ENCODE results near the gene ERMP1. TPM values are rescaled to one million over a fixed set of nuclear protein-coding genes. Genes with fewer than 3 reads are reported as not detected.

ERMP1 gene
- total and polyA plus RNA-seq, 2 of the 8 experiments (the other 6 are each of a cell fraction or from before 2014, with no cell fraction given), result 12.8 to 16.7 TPM

- no peak overlapping the region for H3K4me3 ChIP-seq (ENCODE audit: extremely low read depth in 1 of 4, insufficient read depth in 2 of 4, low read depth in 3 of 4, low read length in 4 of 4)
- H2AFZ ChIP-seq (ENCODE audit: low read length), result no peak overlapping the region
- peaks cover 2 to 28% (median 10%) of the 10 kb centered on the region in 4 experiments; a peak in 6 of 8 replicates for H3K36me3 ChIP-seq (ENCODE audit: control insufficient read depth in 2 of 4, insufficient read depth in 4 of 4, low read length in 3 of 4)
- H3K9me3 ChIP-seq (ENCODE audit: insufficient read depth in 2 of 2, low read depth in 1 of 2, low read length in 1 of 2), result peaks cover 11 to 12% of the 10 kb centered on the region in 2 experiments
- no peak overlapping the region for H2BK12ac ChIP-seq (ENCODE audit: low read depth, low read length)
- no peak overlapping the region for H3K56ac ChIP-seq (replicated peaks; ENCODE audit: insufficient read length, low read depth, low read length)
- H4K8ac ChIP-seq (ENCODE audit: extremely low read depth, insufficient read depth, low read length), result no peak overlapping the region
- no peaks in the 10 kb centered on the region for H4K20me1 ChIP-seq (replicated peaks in 1 of 2; ENCODE audit: control insufficient read depth in 1 of 2, insufficient read depth in 2 of 2, low read length in 2 of 2)
- H2BK20ac ChIP-seq (ENCODE audit: low read length), result no peak overlapping the region
- no peak overlapping the region for H3K14ac ChIP-seq (ENCODE audit: insufficient read length)
- H2AK5ac ChIP-seq (ENCODE audit: low read depth, low read length), result no peak overlapping the region
- POLR2A ChIA-PET (ENCODE audit: partially characterized antibody), result interaction anchor here (1.1 kb wide), 1 partner anchor 10 kb away, joined by 4 read pairs; no protein-coding TSS in a partner anchor
- FAIRE-seq, result no peak
- H4K91ac ChIP-seq (replicated peaks; ENCODE audit: insufficient read length, low read length), result no peak overlapping the region
- H3K27me3 ChIP-seq (replicated peaks in 1 of 4; ENCODE audit: control insufficient read depth in 3 of 4, extremely low read depth in 1 of 4, insufficient read depth in 3 of 4, low read length in 3 of 4), result no peaks in the 10 kb centered on the region
- no peak overlapping the region for H3K18ac ChIP-seq (ENCODE audit: extremely low read depth, low read length)
- H3K4me2 ChIP-seq (ENCODE audit: insufficient read depth in 1 of 2, low read depth in 2 of 2, low read length in 2 of 2), result no peak overlapping the region
- TF ChIP-seq ASH2L (IDR thresholded peaks at IDR 0.05; ENCODE audit: low read length) (no peak), TEAD4 (IDR thresholded peaks at IDR 0.05; ENCODE audit: low read depth, low read length) (no peak), SIRT6 (IDR thresholded peaks at IDR 0.05; ENCODE audit: low read length) (no peak), TAF7 (optimal IDR thresholded peaks at IDR 0.05; ENCODE audit: borderline replicate concordance, low read depth, low read length) (no peak), POU5F1 (IDR thresholded peaks at IDR 0.05; ENCODE audit: low read depth, low read length) (no peak), CBX5 (IDR thresholded peaks at IDR 0.05; ENCODE audit: low read depth, low read length) (no peak)
- TF ChIP-seq, protein P1, sequence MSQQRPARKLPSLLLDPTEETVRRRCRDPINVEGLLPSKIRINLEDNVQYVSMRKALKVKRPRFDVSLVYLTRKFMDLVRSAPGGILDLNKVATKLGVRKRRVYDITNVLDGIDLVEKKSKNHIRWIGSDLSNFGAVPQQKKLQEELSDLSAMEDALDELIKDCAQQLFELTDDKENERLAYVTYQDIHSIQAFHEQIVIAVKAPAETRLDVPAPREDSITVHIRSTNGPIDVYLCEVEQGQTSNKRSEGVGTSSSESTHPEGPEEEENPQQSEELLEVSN (IDR thresholded peaks at IDR 0.05), result no peak
- no peak for DNase-seq (ENCODE audit: low read depth in 1 of 2, low spot score in 2 of 2)
- H3K4ac ChIP-seq (replicated peaks; ENCODE audit: insufficient read length, low read depth, low read length), result no peak overlapping the region
- H3K9ac ChIP-seq (replicated peaks in 1 of 4; ENCODE audit: extremely low read depth in 1 of 4, low read depth in 3 of 4, low read length in 3 of 4), result no peak overlapping the region
- no peaks in the 10 kb centered on the region for H3K79me1 ChIP-seq (ENCODE audit: low read depth, low read length)
- no peaks in the 10 kb centered on the region; a peak in 1 of 7 replicates for H3K4me1 ChIP-seq (replicated peaks in 1 of 4; ENCODE audit: control insufficient read depth in 3 of 4, insufficient read depth in 4 of 4, low read length in 3 of 4)
- H2BK15ac ChIP-seq (ENCODE audit: low read length), result no peak overlapping the region
- H3K23me2 ChIP-seq (ENCODE audit: low read depth, low read length), result no peaks in the 10 kb centered on the region
- CTCF ChIA-PET (ENCODE audit: partially characterized antibody), result no interaction called here
- no peak overlapping the region for H3K27ac ChIP-seq (ENCODE audit: low read depth, low read length)
- H4K5ac ChIP-seq (ENCODE audit: insufficient read length, low read depth, low read length), result no peak overlapping the region
- WGBS, 2 experiments (ENCODE audit: extremely low coverage in 1 of 2, insufficient coverage in 1 of 2, insufficient read length in 1 of 2, insufficient replicate concordance in 2 of 2, low coverage in 1 of 2, low lambda C conversion rate in 2 of 2, missing lambda C conversion rate in 1 of 2), result 78% methylated on average over 4 of the region's 4 CpGs; no CpG with 5 or more reads in 1 of the 2 experiments
- no peaks in the 10 kb centered on the region for H3K79me2 ChIP-seq (ENCODE audit: control insufficient read depth in 1 of 2, insufficient read depth in 2 of 2, low read length in 2 of 2)
- H3K23ac ChIP-seq (ENCODE audit: insufficient read length), result no peak overlapping the region
- no peak overlapping the region for H2BK120ac ChIP-seq (replicated peaks; ENCODE audit: low read depth, low read length)
- H2BK5ac ChIP-seq (ENCODE audit: low read depth, low read length), result no peak overlapping the region
Observed at GRCh38 chr9:5784526-5785315, 48.2 kb downstream of the ERMP1 start.

Measured in H1 (cell line).